ENCODE measurements around the gene BRF1.
A peak's percentile ranks its signal among the peaks of the same experiment; 100 is the strongest.

The BRF1 gene

DNA sequence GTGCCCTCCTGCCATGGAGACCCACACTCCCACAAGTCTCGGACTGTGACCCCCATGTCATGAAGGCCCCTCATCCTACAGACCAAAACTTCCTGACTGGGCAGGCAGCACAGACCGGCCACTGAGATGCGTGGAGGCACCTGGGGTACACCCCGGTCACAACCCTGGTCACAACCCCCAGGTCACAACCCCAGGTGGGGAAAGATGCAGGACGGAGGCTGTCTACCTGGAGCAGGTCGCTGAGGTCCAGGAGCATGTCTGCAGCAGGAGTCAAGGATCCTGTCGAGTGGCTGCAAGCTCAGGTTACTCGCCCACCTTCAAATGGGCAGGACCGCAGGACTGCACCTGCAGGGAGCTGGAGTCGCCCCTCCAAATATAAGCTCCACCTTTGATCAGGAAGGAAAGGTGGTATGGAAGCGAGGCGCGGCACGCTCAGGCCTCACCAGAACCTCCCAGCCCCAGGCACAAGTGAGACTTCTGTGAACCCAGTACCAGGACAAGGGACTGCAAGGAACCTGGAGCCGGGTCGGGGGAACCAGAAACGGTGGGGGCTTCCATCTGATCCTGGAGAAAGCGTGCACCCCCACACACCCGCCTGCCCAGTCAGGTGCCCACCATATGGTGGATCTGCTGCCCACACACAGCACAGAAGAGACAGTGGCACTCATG, 44.4 kb downstream of the BRF1 start:
- Histone ChIP-seq H3K79me2 (ENCODE audit: insufficient read depth, low read length) (no peaks in the 10 kb centered on the region), H2AFZ (ENCODE audit: low read length) (no peak overlapping the region), H3F3A (ENCODE audit: low read depth) (no peaks in the 10 kb centered on the region), H3K36me3 (ENCODE audit: insufficient read depth, low read length) (peaks cover 1% of the 10 kb centered on the region; the same call in 1 of the 2 replicates), H3K9me2 (replicated peaks; ENCODE audit: low read depth, low read length) (no peaks in the 10 kb centered on the region), H3K4me3 (ENCODE audit: low read length, poor library complexity, severe bottlenecking) (no peak overlapping the region), H4K20me1 (ENCODE audit: insufficient read depth, low read length, poor library complexity, severe bottlenecking) (no peaks in the 10 kb centered on the region), H3K9me3 (ENCODE audit: insufficient read depth, low read depth, low read length) (no peaks in the 10 kb centered on the region), H3K9ac (ENCODE audit: low read depth, low read length, poor library complexity, severe bottlenecking) (no peak overlapping the region), H3K4me1 (ENCODE audit: insufficient read depth, low read length, poor library complexity, severe bottlenecking) (peaks cover 10% of the 10 kb centered on the region), H3K4me2 (ENCODE audit: low read depth, low read length, poor library complexity, severe bottlenecking) (no peak overlapping the region), H3K27me3 (ENCODE audit: insufficient read depth, low read length, poor library complexity, severe bottlenecking) (no peaks in the 10 kb centered on the region)
- TF ChIP-seq, protein P1, sequence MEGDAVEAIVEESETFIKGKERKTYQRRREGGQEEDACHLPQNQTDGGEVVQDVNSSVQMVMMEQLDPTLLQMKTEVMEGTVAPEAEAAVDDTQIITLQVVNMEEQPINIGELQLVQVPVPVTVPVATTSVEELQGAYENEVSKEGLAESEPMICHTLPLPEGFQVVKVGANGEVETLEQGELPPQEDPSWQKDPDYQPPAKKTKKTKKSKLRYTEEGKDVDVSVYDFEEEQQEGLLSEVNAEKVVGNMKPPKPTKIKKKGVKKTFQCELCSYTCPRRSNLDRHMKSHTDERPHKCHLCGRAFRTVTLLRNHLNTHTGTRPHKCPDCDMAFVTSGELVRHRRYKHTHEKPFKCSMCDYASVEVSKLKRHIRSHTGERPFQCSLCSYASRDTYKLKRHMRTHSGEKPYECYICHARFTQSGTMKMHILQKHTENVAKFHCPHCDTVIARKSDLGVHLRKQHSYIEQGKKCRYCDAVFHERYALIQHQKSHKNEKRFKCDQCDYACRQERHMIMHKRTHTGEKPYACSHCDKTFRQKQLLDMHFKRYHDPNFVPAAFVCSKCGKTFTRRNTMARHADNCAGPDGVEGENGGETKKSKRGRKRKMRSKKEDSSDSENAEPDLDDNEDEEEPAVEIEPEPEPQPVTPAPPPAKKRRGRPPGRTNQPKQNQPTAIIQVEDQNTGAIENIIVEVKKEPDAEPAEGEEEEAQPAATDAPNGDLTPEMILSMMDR (conservative IDR thresholded peaks at IDR 0.05; ENCODE audit: low read length) = no peak
- no peak for TF ChIP-seq EZH2phosphoT487 (IDR thresholded peaks at IDR 0.05; ENCODE audit: borderline replicate concordance)

DNA sequence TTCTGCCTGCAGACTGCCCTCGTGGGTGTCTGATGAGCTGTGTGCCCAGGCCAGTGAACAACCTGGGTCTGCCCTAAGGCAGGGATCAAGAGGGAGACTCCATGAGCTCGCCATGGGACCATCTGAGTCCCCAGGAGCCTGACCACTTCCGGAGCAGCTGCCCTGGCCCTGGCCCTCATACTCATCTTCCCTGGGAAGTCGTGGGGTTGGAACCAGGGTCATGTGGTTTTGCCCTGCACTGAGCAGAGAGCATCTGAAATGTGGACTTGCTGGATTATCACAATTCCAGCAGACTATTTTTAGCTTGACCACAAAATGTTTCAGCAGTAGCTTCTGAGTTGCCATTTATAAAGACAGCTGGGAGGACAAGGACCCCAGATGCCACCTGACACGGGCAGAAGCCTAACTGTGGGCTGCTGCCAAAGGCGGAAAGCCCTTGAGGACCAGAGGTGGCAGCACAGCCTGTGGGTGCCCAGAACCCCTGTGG, 45.7 kb downstream of the BRF1 start:
- Histone ChIP-seq H3K4me1 (ENCODE audit: insufficient read depth, low read length, poor library complexity, severe bottlenecking) (peaks cover 10% of the 10 kb centered on the region), H3K27me3 (ENCODE audit: insufficient read depth, low read length, poor library complexity, severe bottlenecking) (no peaks in the 10 kb centered on the region), H3K79me2 (ENCODE audit: insufficient read depth, low read length) (no peaks in the 10 kb centered on the region; the same call in 1 of the 2 replicates), H3K9me3 (ENCODE audit: insufficient read depth, low read depth, low read length) (no peaks in the 10 kb centered on the region), H3K9ac (ENCODE audit: low read depth, low read length, poor library complexity, severe bottlenecking) (peak overlapping the region; percentile 16), H2AFZ (ENCODE audit: low read length) (no peak overlapping the region), H3K4me2 (ENCODE audit: low read depth, low read length, poor library complexity, severe bottlenecking) (peak overlapping the region; percentile 36), H3F3A (ENCODE audit: low read depth) (no peaks in the 10 kb centered on the region), H3K9me2 (replicated peaks; ENCODE audit: low read depth, low read length) (no peaks in the 10 kb centered on the region), H4K20me1 (ENCODE audit: insufficient read depth, low read length, poor library complexity, severe bottlenecking) (no peaks in the 10 kb centered on the region), H3K4me3 (ENCODE audit: low read length, poor library complexity, severe bottlenecking) (no peak overlapping the region), H3K36me3 (ENCODE audit: insufficient read depth, low read length) (peaks cover 6% of the 10 kb centered on the region; the same call in 1 of the 2 replicates)
- TF ChIP-seq, protein P1 (conservative IDR thresholded peaks at IDR 0.05; ENCODE audit: low read length) = no peak
- no peak for TF ChIP-seq EZH2phosphoT487 (IDR thresholded peaks at IDR 0.05; ENCODE audit: borderline replicate concordance)

DNA sequence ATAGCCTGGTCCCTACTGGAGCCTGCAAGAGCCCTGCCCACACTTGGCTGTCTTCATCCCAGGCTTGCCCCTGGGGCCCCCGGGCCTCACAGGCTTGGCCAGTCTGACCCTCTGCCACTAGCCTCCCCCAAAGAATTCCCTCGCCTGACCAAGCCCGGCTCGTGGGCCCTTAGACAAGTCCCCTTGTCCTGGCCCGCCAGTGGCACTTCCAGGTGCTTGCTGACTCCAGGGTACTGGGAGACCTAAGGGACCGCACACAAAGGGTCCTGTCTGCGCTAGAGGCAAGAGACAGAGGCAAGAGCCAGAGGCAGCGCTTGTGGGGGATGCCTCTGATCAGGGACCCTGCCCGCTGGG, 47.5 kb downstream of the BRF1 start:
- TF ChIP-seq EZH2phosphoT487 (IDR thresholded peaks at IDR 0.05; ENCODE audit: borderline replicate concordance) = no peak
- TF ChIP-seq, protein P1 (conservative IDR thresholded peaks at IDR 0.05; ENCODE audit: low read length) = no peak
- Histone ChIP-seq H3F3A (ENCODE audit: low read depth) (no peaks in the 10 kb centered on the region), H3K9ac (ENCODE audit: low read depth, low read length, poor library complexity, severe bottlenecking) (no peak overlapping the region), H3K9me3 (ENCODE audit: insufficient read depth, low read depth, low read length) (no peaks in the 10 kb centered on the region), H3K79me2 (ENCODE audit: insufficient read depth, low read length) (peaks cover 8% of the 10 kb centered on the region; the same call in 1 of the 2 replicates), H4K20me1 (ENCODE audit: insufficient read depth, low read length, poor library complexity, severe bottlenecking) (no peaks in the 10 kb centered on the region), H3K36me3 (ENCODE audit: insufficient read depth, low read length) (peaks cover 6% of the 10 kb centered on the region; the same call in 1 of the 2 replicates), H3K9me2 (replicated peaks; ENCODE audit: low read depth, low read length) (no peaks in the 10 kb centered on the region), H3K4me3 (ENCODE audit: low read length, poor library complexity, severe bottlenecking) (no peak overlapping the region), H3K27me3 (ENCODE audit: insufficient read depth, low read length, poor library complexity, severe bottlenecking) (no peaks in the 10 kb centered on the region), H2AFZ (ENCODE audit: low read length) (no peak overlapping the region), H3K4me1 (ENCODE audit: insufficient read depth, low read length, poor library complexity, severe bottlenecking) (peaks cover 10% of the 10 kb centered on the region), H3K4me2 (ENCODE audit: low read depth, low read length, poor library complexity, severe bottlenecking) (no peak overlapping the region)
